GM19395 (cell line): ENCODE results near the gene SUGCT.
"Not testable (repeated sequence)": the region's sequence is repeated elsewhere in the genome, so short reads cannot be mapped to it uniquely, and the experiment has no call there.

Source experiments
- ATAC-seq: cut with Tn5 transposase; IDR thresholded peaks from one replicate; pipeline ENCODE4 v1.9.1; 2021; ENCODE audit warnings: mild to moderate bottlenecking, moderate library complexity; ENCODE audit not compliant: unreplicated experiment

Gene SUGCT

DNA sequence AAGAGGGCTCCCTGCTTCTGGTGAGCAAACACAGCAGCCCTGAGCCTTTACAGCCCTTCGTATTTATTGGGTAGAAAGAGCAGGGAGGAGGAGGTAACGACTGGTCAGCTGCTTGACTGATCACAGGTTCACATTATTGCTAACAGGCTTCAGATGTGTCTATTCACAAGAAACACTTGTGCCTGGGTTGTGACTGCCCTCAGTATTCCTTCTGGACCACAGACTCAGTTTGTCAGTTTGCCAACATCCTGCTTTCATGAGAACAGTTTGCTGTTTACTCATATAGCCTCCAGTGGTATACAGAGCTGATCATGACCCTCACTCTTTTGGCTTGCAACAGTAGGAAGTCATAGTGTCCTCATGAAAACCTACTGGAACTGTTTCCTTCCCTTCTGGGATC is 467.5 kb downstream of the SUGCT start:
- ATAC-seq: not testable (repeated sequence)

DNA sequence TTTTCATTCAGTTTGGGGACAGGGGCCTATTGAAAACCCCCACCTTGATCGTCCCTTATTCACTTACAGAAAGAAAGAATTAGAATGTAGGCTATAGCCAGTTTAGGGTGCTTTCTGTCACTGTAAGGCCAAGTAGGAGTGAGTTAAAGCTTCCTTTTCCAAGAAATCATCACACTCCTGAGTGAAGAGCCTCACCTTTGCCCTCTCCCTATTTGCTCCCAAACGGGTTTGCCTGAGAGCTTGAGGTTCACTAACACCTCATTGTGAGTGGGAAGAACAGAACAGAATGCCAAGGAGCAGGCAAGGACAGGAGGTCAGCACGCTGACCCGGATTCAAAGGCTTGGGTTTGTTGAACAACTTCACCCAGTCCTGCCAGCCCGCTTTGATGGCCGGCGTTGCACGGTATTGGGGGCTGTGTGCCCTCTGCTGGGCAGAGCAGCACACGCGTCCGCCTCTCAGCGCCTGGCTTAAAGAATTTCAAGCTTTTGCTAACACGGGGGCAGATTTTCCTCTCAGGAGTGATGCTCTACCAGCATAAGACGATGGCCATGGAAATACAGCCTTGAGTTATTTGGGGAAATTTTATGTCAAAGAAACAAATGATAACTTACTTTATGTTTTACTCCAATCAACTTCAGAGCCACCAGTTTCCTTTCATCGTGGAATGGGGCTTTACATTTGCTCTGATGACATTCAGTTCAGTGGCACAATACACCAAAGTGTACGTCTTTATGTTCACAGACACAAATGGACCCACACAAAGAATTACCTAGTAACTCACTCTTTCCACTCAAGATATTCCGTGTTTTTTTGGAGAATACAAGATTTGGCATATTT is 470.0 kb downstream of the SUGCT start:
- peak; percentile 77 for ATAC-seq

DNA sequence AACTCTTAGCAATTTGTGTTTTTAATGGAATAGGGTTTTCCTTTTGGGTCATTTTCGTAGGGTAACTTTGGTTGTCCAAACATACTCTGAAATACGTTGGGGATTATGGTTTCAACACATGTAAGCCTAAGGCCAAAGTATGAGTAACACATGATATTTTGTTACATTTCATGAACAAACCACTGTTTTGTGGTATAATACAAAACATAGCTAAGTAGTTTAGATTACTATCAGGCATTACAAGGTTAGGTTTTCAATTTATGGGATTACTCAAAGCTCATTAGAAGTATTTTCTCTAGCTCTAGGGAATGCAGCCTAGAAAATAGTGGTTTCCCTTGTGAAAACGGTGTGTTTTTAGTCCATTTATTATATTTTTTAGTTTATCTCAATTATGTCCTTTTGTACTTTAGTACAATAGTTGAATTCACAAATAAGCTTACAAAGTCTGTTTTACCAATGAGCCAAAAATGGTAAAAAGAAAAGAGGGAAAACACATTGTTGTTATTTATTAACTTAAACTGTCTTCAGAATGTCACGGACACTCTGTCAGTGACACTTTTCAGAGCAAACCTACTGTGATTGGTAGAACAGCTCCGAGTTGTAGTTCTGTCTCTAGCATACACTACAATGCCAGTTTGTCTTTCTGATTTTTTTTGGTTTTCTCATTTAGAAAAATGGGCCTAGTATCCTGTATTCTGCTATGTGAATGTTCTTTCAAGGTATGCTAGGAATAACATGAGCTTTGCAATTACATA is 473.7 kb downstream of the SUGCT start:
- no peak for ATAC-seq

GRCh38 chr7:40610461-40610860 is 475.7 kb downstream of the SUGCT start:
- no peak for ATAC-seq

DNA sequence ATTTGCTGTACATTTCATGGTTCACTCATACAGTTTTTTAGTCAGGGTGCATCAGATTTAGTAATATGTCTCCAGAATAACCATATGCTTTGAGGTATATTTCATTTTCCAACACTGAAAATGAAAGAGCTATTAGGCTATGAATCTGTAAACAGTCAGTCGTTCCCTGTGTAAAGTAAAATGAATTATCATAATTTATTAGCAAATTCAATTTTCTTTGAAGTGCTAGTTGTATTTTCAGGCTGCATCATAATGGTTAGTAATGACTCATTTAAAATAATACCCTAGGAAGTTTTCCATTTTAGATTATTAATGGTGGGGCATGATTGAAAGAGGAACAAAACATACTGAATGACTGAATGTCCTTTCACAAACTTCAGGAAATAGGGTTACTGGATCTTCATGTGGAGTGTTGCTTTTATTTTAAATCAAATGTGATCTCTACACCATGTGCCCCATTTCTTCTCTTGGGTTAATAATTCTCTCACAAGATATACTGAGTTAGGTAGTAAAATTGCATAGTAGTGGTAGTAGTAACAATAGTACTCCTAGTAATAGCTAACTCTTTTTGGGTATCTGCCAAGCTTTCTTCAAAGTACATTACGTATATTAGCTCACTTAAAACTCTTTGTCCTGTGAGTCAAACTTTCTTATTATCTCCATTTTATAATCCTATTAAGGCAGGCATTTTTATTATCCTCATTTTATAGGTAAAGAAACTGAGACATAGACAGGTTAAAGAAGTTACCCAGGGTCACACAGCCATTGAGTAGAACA is 476.5 kb downstream of the SUGCT start:
- no peak for ATAC-seq

GRCh38 chr7:40612298-40612697 is 477.5 kb downstream of the SUGCT start:
- no peak for ATAC-seq

DNA sequence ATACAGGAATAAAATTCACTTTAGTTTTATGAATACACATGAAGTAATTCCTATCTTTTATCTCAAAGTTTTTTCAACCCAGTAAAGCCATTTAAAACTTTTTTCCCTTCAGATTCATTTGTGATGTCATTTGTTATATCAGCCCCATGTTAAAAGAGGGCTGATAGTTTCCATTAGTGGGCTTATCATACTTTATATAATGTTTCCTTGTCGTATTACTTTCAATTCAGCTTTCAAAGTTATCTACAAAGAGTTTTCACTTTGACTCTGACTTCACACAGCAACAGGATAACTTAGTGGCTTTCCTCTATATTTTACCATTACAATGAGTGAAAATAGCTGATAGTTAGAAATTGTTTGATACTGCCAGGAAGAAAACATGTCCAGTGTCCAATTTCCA is 484.8 kb downstream of the SUGCT start:
- ATAC-seq: no peak

DNA sequence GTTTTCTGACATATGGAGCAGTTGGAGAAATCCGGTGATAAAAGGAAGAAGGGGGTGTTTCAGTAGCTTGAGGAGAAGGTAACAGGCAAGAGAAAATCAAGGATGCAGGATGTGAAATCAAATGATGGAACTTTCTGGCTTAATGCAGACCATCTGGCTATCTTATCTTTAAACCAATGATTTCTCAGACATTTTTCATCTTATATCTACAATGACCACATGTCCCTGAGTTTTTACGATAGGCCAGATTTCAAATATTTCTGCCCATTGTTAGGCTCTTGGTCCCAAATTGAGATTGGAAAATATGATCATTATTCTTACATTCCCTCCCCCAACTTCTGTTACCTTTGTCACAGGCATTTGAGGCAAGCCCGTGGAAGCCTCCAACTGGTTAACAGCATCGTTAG is 486.8 kb downstream of the SUGCT start:
- ATAC-seq: no peak

GRCh38 chr7:40622941-40623501 is 488.2 kb downstream of the SUGCT start:
- ATAC-seq: no peak

GRCh38 chr7:40623863-40624262 is 489.1 kb downstream of the SUGCT start:
- no peak for ATAC-seq

DNA sequence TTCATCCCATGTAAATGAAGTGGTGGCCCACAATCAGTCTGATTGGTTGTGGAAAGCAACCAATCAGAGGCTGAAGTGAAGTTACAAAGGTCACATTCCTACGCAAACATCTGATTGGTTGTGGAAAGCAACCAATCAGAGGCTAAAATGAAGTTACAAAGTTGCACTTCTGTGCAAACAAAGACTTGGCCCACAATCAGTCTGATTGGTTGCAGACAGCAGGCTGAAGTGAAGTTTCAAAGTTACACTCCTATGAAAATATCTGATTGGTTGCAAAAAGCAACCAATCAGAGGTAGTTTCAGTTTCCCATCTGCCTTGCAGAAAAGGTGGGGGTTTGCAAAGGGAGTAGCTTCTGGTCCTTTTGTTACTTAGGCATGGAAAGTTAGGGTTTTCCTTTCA is 492.6 kb downstream of the SUGCT start:
- not testable (repeated sequence) for ATAC-seq

DNA sequence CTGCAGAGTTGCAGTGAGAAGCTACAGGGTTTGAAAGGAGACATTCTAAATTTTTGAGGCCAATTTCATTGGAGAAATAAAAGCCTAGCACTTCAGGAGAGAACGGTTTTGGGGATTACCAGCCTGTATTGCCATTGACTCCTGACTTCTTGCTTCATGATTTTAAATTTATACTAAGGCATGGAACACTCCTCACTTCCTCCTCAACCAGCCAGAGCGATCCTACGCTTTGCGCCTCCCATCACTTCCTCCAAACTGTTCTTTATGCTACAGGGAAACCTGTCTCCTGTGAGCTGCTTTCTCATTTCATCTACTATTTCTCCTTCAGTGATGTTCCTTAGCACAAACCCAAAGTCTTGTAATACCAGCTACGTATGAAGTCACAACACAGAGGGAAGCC is 495.1 kb downstream of the SUGCT start:
- no peak for ATAC-seq

DNA sequence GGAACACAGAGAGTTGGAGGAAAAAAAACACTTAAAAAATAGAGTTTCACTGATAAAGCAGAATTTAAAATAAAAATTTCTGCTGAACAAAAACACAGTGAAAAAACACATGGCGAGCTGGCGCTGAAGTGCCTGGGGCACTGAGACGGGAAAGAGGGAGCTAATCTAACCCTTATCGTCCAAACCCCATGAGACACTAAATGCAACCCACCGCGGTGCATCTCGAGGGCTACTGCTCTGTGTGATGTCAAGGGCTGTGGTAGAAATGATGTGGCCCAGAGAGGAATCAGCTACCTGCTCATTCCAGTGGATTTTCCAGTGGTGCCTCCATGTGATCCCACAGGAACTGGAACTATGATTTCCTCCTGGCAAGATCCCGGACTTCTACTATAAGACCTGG is 499.3 kb downstream of the SUGCT start:
- ATAC-seq: no peak

DNA sequence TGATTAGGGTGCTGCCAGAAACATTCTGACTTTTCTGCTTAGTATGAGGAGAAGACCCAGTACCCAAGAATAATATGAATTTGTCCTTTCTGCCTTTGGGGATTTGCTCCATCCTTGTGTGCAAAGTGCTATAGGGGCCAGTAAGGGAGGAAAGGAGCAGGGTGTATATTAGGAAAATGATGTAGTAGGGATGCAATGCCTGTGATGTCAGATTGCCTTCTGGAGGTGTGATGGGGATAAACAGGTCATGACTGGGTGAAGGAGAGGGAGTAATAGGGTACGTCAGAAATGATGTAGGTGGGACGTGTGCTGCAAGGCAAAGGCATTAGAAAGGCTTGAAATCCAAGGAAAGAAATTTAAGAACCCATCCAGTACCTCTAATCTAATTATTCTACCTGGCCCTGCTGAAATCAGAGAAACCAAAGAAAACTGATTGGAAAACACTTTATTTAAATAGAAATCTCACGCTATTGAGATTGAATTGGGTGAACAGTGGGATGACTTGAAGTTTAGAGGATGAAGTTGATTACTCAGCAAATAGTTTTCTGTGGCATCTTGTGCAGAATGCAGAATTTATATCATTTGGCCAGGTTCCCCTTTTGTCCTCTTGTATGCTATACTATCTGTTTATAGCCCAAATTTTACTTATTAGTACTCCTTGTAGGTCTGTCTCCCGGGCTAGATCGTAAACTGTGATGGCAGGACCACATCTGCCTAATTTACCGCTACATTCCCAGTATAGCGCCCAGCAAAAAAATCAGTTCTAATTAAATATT is 503.9 kb downstream of the SUGCT start:
- no peak for ATAC-seq

DNA sequence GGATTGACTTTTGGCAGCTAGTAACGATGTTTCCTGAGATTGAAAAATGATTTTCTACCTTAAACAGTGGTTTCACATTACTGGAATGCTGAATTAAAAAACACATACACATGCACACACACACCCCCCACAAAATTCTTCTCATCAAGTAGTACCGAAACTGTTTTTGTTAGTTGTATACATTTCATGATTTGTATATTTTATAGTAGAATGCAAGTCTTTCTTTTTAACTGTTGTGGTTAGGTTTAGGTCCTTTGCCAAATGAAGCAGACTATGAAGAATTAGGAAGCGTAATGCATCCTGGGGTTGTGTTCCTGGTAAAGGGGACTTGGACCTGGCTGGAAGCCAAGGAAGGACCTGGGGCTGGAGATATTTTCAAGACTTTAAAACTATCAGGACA is 505.8 kb downstream of the SUGCT start:
- no peak for ATAC-seq

DNA sequence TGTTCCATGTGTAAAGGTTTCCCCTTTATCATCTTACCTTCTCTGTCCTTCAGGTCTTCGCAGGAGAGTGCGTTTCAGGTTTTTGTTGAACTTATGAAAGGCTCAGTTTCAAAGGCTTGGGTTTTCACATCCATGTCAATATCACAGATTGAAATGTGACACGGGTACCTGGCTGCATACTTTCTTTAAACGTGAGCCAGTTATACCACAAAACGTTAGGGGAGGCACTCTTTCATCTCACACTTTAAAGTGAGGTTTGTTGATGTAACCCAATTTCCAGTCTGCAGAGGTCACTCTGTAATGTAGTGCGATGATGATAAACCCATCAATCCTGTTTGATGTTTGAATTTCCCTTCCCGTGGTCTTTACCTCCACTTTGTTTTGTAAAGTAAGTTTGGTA is 506.9 kb downstream of the SUGCT start:
- ATAC-seq: no peak

DNA sequence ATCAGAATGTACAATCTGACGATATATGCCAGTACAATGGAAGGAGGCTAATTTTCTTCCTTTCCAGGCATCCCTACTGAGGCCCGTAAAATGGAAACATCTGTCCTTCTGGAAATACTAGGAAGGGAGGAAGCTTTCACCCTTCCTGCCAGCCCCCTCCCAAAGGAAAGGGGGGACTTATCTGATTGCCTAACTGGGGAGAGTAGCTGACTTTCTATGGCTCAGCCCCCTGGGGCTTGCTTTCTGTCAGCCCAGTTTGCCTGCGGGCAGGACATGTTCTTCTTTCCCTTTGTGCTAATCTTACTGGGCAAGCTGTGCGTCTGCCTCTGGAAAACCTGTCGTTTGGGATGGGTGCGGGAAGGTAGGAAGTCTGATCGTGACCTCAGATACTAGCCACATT is 508.9 kb downstream of the SUGCT start:
- no peak for ATAC-seq

GRCh38 chr7:40644454-40645188 is 509.8 kb downstream of the SUGCT start:
- ATAC-seq: no peak

DNA sequence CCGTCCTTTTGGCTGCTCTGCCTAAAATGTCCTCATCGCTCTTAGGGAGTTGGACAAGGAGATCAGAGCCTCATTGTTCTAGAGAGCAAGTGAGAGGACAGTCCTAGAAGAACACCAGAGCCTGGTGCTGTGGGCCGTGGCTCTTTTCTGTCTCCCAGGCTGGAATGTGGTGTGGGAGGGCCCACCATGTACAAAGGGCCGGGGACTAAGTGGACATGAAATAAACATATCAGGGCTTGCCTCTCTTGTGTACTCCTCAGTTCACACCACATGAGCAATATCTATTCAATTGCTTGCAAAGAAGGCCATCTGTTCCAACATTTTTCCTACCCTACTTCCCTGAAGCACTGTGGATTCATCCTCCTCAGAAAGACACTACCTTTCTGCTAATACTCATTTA is 510.4 kb downstream of the SUGCT start:
- ATAC-seq: no peak

- ATAC-seq: no peak
Measured at GRCh38 chr7:40646717-40647116, 511.9 kb downstream of the SUGCT start.
